A673 (cell line): ENCODE results near the gene ZFYVE28. TPM values are rescaled to one million over a fixed set of nuclear protein-coding genes. Genes with fewer than 3 reads are reported as not detected.

ENCODE experiments used
- BruUV-seq: library from RNA; stranded (reverse); fragments of 400-500 nt; replicated peaks from 2 replicates; lab custom pipeline; 2021; lab: Mats Ljungman, UMichigan
- CTCF ChIA-PET: fragments of 300-600 bp; sonication (Branson Sonifier 250); formaldehyde crosslinking; loops from one replicate; lab custom pipeline; 2022; ENCODE audit warnings: antibody characterized with exemption; lab: Charles Lee
- POLR2A ChIA-PET: fragments of 300-600 bp; sonication (Branson Sonifier 250); formaldehyde crosslinking; loops from one replicate; lab custom pipeline; 2022; ENCODE audit warnings: antibody characterized with exemption; ENCODE audit not compliant: low non-redundant PET; lab: Charles Lee
- DNase-seq: peaks from one replicate; pipeline ENCODE4 v3.0.0-alpha.2; 2015; ENCODE audit warnings: low spot score
- H3K27ac ChIP-seq: fragments of 200-600 bp; sonication (generic); 2 replicates; pipeline ENCODE4 v1.5.1; 2016; ENCODE audit warnings: mixed run types, low read depth, mild to moderate bottlenecking, mixed read lengths, antibody characterized with exemption, low read length; ENCODE audit not compliant: poor library complexity, severe bottlenecking
- H3K27me3 ChIP-seq: fragments of 200-600 bp; sonication (generic); replicated peaks from 2 replicates; pipeline ENCODE4 v1.6.1; 2017; ENCODE audit warnings: mixed run types, low read depth, mild to moderate bottlenecking, mixed read lengths, antibody characterized with exemption, low read length; ENCODE audit not compliant: insufficient read depth, poor library complexity
- H3K36me3 ChIP-seq: fragments of 200-600 bp; sonication (generic); 2 replicates; pipeline ENCODE4 v1.6.1; 2016; ENCODE audit warnings: mixed run types, mild to moderate bottlenecking, mixed read lengths, antibody characterized with exemption, low read length; ENCODE audit not compliant: insufficient read depth, poor library complexity, severe bottlenecking
- H3K4me1 ChIP-seq: fragments of 200-600 bp; sonication (generic); 2 replicates; pipeline ENCODE4 v1.6.1; 2017; ENCODE audit warnings: mixed run types, mild to moderate bottlenecking, mixed read lengths, antibody characterized with exemption, low read length; ENCODE audit not compliant: insufficient read depth, poor library complexity, severe bottlenecking
- H3K4me3 ChIP-seq: fragments of 200-600 bp; sonication (generic); 2 replicates; pipeline ENCODE4 v1.5.1; 2016; ENCODE audit warnings: low read depth, mixed run types, mild to moderate bottlenecking, mixed read lengths, low read length; ENCODE audit not compliant: poor library complexity, severe bottlenecking
- H3K9me3 ChIP-seq: fragments of 200-600 bp; sonication (generic); 2 replicates; pipeline ENCODE4 v1.6.1; 2016; ENCODE audit warnings: mixed run types, low read depth, mild to moderate bottlenecking, mixed read lengths, antibody characterized with exemption, low read length; ENCODE audit not compliant: poor library complexity, severe bottlenecking
- EZH2 ChIP-seq: fragments of 200-600 bp; sonication (generic); IDR thresholded peaks from 2 replicates; pipeline ENCODE4 v1.6.1; 2017; ENCODE audit warnings: borderline replicate concordance, low read depth, mild to moderate bottlenecking, mixed read lengths, antibody characterized with exemption, low read length; ENCODE audit not compliant: poor library complexity, severe bottlenecking
- intact Hi-C: fragments of 100-400 bp; cut with micrococcal nuclease; formaldehyde crosslinking; loops from one replicate; pipeline ENCODE4 v1.10.0; 2022; ENCODE audit not compliant: unreplicated experiment
- total RNA-seq: library from RNA; stranded (reverse); gene quantifications from 2 replicates; pipeline ENCODE4 v1.2.3, GENCODE V29; 2021
- TF ChIP-seq, protein P1 (sequence below): fragments of 300-800, 200-600 bp; sonication (generic); conservative IDR thresholded peaks from 2 replicates; pipeline ENCODE4 v1.5.1; 2017; ENCODE audit warnings: low read depth, mild to moderate bottlenecking, antibody characterized with exemption, low read length, moderate library complexity, mixed read lengths

ZFYVE28 gene
- total RNA-seq, 1 experiment from 2014 or later, result 8.6 TPM

DNA sequence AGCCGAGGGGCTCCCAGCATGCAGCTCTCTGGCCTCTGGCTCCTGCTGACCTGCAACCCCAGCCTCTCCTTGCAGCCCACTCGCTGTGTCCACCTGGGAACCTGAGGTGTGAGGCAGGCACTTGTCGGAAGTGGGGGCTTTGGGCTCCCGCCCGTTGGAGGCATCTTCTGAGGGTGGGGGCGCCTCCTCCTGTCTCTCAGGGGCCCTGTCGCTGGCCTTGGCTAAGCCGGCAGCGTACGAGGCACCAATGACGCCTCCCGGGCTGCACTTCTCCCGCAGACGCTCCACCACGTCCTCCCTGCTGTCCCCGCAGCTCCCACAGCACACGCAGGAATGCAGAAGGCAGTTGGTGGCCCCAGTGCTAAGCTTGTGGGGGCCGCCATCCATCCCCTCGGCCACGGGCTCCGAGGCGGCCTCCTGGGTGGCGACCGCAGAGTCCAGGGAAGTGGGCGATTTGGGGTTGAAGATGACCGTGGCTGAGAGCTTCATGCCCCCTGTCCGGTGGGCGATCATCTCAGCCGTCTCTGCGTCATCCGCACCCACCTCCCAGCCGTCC is 114.0 kb downstream of the ZFYVE28 start:
- Histone ChIP-seq H3K4me3 (no peak overlapping the region), H3K27me3 (no peaks in the 10 kb centered on the region), H3K27ac (no peak overlapping the region), H3K4me1 (no peaks in the 10 kb centered on the region), H3K9me3 (peaks cover 6% of the 10 kb centered on the region), H3K36me3 (no peaks in the 10 kb centered on the region)
- TF ChIP-seq, protein P1, sequence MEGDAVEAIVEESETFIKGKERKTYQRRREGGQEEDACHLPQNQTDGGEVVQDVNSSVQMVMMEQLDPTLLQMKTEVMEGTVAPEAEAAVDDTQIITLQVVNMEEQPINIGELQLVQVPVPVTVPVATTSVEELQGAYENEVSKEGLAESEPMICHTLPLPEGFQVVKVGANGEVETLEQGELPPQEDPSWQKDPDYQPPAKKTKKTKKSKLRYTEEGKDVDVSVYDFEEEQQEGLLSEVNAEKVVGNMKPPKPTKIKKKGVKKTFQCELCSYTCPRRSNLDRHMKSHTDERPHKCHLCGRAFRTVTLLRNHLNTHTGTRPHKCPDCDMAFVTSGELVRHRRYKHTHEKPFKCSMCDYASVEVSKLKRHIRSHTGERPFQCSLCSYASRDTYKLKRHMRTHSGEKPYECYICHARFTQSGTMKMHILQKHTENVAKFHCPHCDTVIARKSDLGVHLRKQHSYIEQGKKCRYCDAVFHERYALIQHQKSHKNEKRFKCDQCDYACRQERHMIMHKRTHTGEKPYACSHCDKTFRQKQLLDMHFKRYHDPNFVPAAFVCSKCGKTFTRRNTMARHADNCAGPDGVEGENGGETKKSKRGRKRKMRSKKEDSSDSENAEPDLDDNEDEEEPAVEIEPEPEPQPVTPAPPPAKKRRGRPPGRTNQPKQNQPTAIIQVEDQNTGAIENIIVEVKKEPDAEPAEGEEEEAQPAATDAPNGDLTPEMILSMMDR, result no peak
- TF ChIP-seq EZH2, result no peak
- POLR2A ChIA-PET, result no interaction called here
- no TSS peak for BruUV-seq
- intact Hi-C loops, result no loop called here
- CTCF ChIA-PET, result no interaction called here
- no peak for DNase-seq

DNA sequence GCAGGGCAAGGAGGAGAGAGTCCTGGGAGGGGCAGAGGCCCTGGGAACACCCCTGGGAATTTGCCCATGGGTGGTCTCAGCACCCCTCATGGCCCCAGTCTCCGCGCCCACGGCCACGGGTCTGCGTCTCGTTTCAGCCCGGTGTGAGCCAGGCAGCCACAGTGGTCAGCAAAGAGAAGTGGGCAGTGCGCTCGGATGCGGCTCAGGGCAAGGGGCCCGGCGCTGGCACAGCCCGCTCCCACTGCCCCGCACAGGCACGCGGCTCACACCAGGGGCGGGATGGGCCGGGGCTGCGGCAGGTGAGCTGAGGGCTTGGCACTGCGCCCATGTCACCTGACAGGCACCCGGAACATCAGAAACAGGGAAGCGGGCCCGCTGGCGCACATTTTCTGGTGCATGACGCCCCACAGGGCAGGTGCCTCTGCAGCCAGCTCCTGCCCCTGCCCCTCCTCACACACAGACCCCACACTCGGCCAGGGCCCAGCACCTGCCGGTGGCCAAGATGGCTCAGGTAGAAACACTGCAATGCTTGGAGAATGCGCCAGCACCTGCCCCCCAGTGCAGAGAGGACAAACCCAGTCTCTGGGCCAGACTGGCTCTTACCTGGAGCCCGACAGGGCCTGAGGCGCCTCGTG is 114.6 kb downstream of the ZFYVE28 start:
- Histone ChIP-seq H3K4me1 (no peaks in the 10 kb centered on the region), H3K36me3 (no peaks in the 10 kb centered on the region), H3K9me3 (peaks cover 6% of the 10 kb centered on the region), H3K4me3 (no peak overlapping the region), H3K27me3 (no peaks in the 10 kb centered on the region), H3K27ac (no peak overlapping the region)
- intact Hi-C loops, result no loop called here
- CTCF ChIA-PET, result no interaction called here
- POLR2A ChIA-PET, result no interaction called here
- BruUV-seq, result no TSS peak
- TF ChIP-seq, protein P1, result no peak
- no peak for TF ChIP-seq EZH2
- DNase-seq, result no peak

DNA sequence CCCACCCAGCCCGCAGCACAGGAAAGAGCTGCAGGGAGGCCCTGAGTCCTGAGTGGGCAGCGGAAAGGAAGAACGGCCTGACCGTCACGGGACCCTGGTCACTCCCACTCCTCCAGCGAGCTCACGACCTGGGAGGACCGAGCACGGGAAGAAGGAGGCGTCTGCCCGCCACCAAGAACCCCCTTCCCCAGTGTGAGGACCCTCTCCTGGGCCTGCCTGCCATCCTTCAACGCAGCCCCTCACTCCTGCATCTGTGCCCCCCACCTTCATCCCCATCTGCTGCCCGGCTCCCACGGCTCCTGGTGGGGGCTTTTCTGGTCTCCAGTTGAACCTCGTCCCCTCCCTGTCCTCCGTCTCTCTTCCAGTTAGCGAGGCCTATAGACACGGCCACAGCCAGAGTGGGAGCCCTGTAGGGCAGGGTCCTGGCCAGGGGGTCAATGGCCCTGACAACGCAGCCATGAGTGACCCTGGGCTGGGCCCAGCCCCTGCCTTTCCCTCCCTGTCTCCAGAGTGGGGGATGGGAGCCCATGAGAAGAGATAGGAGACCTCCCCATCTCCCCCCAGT is 115.2 kb downstream of the ZFYVE28 start:
- Histone ChIP-seq H3K36me3 (no peaks in the 10 kb centered on the region), H3K4me3 (no peak overlapping the region), H3K4me1 (no peaks in the 10 kb centered on the region), H3K9me3 (peaks cover 6% of the 10 kb centered on the region), H3K27ac (no peak overlapping the region), H3K27me3 (no peaks in the 10 kb centered on the region)
- no peak for TF ChIP-seq EZH2
- TF ChIP-seq, protein P1, result no peak
- POLR2A ChIA-PET, result no interaction called here
- DNase-seq, result no peak
- intact Hi-C loops, result no loop called here
- BruUV-seq, result no TSS peak
- CTCF ChIA-PET, result interaction anchor here (0.7 kb wide), 1 partner anchor 67 kb away, joined by 8 read pairs; no protein-coding TSS in a partner anchor
